ENCODE measurements around the gene ZFYVE9.

GRCh38 chr1:52168373-52169080 is 26.6 kb downstream of the ZFYVE9 start:
- TF ChIP-seq, protein P1, sequence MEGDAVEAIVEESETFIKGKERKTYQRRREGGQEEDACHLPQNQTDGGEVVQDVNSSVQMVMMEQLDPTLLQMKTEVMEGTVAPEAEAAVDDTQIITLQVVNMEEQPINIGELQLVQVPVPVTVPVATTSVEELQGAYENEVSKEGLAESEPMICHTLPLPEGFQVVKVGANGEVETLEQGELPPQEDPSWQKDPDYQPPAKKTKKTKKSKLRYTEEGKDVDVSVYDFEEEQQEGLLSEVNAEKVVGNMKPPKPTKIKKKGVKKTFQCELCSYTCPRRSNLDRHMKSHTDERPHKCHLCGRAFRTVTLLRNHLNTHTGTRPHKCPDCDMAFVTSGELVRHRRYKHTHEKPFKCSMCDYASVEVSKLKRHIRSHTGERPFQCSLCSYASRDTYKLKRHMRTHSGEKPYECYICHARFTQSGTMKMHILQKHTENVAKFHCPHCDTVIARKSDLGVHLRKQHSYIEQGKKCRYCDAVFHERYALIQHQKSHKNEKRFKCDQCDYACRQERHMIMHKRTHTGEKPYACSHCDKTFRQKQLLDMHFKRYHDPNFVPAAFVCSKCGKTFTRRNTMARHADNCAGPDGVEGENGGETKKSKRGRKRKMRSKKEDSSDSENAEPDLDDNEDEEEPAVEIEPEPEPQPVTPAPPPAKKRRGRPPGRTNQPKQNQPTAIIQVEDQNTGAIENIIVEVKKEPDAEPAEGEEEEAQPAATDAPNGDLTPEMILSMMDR (IDR thresholded peaks at IDR 0.05 in 8 of 11, conservative IDR thresholded peaks at IDR 0.05 in 3 of 11): no peak
- no peak for TF ChIP-seq POLR2AphosphoS5 (IDR thresholded peaks at IDR 0.05)

Measured in spleen (tissue), 7 donors.